CD4-positive, alpha-beta T cell treated with Interleukin-2 at 100 ng/mL for 4 hours (primary cell): ENCODE data around the gene LYSMD1.
"Not testable (repeated sequence)": the region's sequence is repeated elsewhere in the genome, so short reads cannot be mapped to it uniquely, and the experiment has no call there.

Source experiments
- DNase-seq: peaks from one replicate; pipeline ENCODE4 v3.0.0-alpha.2; 2020; ENCODE audit warnings: low spot score

The LYSMD1 gene, protein sequence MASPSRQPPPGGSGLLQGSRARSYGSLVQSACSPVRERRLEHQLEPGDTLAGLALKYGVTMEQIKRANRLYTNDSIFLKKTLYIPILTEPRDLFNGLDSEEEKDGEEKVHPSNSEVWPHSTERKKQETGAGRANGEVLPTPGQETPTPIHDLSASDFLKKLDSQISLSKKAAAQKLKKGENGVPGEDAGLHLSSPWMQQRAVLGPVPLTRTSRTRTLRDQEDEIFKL

DNA sequence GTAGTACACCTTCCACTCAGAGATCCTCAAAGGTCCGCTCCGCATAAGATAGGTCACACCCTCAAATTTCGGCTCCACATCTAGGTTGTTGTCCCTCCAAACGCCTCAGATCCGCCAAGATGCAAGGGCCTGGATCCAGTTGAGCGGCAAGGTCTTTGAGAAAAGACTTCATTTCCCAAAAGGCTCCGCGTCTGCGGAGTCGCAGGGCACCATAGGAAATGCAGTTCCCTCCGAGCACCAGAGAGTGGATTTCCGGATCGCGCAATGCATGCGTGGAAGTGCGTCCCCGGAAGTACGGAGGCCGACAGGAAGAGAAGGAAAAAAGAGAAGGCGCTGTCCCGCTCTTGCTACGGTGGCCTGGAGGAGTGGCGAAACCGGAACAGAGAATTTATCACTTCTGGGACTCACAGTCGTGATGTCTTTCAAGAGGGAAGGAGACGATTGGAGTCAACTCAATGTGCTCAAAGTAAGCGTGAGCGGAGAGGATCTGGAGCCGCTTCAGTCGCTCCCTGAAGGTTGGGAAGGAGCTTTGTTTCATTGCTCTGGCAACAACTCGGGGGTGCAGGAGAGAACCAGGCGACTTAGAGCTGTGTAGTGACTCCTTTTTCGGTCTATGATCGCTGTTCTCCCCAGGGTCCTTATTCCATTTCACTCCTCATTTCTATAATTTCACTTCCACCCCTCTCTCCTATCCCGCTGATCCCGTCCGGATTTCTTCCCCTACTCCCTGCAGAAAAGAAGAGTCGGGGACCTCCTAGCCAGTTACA lies at the start of gene LYSMD1, which contains the start of gene SCNM1:
TSS of gene LYSMD1 (minus strand) at position 165 of the 767 bp plus-strand sequence. CDS start 644 bp downstream, outside the sequence.
TSS of gene SCNM1 (plus strand) at position 407 of the 767 bp plus-strand sequence. CDS start at position 416, 9 bp downstream.
- peak; percentile 98 for DNase-seq

DNA sequence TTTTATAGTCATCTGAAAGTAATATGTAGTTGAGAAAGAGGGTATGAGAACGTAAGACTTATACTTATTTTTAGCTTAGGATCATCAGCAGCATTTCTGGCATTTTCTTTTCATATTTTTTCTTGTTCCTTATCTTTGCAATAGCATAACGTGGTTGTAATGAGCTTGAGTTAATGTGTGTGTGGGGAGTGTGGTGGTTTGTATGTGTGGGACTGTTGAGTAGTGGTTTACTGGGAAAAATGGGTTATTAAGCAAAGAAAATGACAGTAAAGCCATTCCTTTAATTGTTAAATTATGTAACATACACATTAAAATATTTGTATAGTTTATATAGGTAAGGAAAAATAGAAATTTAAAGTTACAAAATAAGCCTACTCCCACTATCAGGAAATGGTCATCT lies 47.9 kb upstream of the LYSMD1 start:
- no peak for DNase-seq

DNA sequence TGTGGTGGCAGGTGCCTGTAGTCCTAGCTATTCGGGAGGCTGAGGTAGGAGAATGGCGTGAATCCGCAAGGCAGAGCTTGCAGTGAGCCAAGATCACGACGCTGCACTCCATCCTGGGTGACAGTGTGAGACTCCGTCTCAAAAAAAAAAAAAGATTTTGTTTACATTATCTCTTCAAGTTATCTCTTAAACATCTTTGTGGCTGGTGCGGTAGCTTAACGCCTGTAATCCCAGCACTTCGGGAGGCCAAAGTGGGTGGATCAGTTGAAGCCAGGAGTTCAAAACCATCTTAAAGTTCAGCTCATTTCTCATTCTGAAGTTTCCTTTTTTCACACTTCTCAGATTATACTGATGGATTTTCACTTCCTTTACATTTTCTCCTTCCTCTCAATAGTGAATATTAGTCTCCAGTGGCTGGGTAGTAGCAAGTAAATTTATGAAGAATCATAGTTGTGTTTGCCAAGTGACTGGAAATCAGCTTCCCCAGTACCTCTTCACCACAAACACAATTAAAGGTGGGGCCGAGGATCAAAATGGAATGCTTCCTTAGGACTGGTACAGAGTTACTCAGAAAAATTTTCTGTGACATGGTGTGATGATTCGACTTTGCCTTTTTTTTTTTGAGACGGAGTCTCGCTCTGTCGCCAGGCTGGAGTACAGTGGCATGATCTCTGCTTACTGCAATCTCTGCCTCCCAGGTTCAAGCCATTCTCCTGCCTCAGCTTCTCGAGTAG lies 46.4 kb upstream of the LYSMD1 start:
- DNase-seq: no peak

DNA sequence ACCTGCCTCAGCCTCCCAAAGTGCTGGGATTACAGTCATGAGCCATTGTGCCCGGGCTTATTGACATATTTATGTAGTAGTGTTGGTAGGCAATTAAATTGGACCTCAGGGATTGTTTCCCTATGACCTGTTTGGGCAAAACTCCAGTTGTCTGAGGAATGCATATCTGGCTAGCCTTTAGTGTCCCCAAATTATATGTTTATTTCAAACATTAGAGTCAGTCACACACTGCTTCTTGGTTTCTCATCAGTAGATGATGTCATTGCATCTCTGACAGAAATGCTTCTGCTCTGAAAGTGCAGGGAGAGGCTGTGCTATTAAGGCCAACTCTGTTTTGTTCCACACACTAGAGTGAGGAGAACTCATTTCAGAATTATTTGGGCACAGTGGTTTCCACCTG lies 45.1 kb upstream of the LYSMD1 start:
- no peak for DNase-seq

DNA sequence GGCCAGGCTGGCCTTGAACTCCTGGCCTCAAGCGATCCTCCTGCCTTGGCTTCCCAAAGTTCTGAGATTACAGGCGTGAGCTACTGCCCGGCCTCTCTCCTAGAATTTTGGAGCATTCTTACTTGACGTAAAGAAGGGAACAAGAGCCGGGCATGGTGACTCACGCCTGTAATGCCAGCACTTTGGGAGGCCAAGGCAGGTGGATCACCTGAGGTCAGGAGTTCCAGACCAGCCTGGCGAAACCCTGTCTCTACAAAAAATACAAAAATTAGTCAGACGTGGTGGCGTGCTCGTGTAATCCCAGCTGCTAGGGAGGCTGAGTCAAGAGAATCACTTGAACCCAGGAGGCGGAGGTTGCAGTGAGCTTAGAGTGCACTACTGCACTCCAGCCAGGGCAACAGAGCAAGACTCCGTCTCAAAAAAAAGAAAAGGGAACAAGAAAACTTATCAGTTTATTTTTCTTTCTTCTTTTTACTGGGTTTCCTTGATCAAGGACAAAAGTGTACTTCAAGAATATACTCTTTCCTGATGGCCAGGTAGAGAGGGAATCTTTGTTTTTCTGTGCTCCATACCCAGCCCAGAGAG lies 39.8 kb upstream of the LYSMD1 start:
- DNase-seq: not testable (repeated sequence)

DNA sequence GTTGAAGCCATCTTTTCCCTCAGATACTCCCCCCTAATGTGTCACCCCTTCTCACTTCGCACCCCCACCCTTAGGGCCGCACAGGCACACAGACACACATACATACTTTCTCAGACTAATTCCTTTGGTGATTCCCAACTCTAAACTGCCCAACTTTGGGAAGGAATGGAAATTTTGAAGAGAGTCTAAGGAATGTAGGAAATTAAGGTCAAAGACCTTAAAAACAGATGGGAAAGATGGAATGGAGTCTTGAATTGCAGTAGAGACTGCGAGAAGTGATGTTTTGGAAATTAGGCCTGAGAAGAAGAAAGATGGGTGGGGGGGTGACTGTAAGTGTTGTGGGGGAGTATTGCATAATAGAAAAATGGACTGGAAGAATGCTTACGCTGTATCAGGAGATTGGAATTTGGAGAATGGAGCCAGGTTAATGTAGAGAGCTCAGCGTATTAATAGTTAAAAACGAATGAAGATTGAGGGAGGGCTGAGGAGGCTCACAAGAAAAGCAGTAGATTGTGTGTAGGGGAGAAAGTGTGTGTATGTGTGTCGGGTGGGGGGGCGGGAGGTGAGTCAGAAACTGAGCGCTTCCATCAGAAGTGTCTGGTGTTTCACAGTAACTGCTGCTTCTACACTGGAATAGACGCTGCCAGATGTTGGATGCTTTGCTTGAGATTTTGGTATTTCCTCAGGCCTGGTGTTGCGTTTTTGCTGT lies 34.3 kb upstream of the LYSMD1 start:
- DNase-seq: peak; percentile 56

DNA sequence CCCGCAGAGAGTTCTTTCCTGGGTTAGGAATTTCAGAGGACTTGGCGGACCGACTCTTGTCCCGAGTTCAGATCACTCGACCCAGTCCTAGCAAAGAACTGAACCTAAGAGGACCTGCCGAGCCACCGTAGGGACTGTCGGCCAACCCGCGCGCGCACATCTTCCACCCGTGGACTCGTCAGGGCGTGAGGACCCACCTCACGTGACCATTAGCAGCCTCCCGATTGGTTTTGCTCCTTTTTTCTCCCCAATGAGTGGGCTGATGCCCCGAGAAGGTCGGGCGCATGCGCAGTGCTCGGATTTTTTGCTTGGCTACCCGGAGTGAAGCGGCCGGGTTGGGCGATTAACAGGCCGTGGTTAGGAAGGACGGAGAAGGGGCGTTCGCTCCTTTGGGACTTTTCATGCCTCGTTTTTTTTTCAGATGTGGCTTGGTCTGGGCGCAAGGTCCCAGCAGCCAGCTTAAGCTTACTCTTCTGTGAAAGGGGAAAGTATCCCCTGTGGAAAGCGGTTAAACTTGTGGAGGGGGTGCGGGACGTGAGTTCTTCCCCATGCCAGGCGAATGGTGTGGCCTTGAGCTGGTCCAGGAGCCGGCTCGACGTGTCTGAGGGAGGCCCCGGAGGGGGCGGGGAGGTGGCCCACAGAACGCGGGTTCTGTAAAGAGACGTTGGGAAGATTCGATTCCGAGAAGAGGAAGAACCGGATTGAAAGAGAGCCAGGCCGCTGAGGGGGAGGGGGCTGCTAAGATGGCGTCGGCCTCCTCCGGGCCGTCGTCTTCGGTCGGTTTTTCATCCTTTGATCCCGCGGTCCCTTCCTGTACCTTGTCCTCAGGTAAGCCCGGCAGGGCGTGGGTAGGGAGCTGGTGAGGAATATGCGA lies 32.8 kb upstream of the LYSMD1 start, which contains the start of gene PIP5K1A:
TSS of gene PIP5K1A (plus strand) at position 299 of the 874 bp plus-strand sequence. CDS start at position 744, 445 bp downstream.
- DNase-seq: peak; percentile 99

DNA sequence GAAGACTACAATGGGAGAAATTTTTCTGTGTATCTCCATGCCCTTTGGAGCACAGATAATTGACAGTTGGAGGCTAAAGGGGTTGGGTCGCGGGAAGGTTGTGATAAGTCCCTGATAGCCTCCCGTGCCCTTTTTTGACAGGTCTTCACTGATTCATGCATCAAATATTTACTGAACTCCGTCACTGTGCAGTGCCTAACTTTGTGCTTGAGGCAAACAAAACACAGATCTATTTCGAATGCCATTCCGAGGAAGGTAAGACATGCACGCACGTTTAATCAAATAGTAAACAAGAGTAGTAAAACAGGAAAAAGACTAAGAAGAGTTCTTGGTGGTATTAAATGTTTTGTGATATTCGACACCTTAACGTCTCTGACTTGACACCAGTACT lies 32.2 kb upstream of the LYSMD1 start:
- no peak for DNase-seq

DNA sequence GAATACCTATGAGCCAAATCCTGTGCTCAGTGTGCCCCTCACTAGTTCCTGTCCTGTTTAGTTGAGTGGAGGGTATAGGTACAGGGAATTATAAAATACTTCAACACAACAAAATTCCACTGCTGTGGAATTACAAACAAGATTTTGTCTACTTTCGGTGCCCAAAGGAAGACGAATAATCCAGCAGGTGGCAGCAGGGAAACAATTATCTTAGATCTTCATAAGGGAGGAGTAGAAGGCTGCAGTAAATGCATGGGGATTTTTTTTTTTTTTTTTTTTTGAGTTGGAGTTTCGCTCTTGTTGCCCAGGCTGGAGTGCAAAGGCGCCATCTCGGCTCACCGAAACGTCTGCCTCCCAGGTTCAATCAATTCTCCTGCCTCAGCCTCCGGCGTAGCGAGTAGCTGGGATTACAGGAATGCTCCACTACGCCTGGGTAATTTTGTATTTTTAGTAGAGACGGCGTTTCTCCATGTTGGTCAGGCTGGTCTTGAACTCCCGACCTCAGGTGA lies 30.6 kb upstream of the LYSMD1 start:
- DNase-seq: peak; percentile 70

DNA sequence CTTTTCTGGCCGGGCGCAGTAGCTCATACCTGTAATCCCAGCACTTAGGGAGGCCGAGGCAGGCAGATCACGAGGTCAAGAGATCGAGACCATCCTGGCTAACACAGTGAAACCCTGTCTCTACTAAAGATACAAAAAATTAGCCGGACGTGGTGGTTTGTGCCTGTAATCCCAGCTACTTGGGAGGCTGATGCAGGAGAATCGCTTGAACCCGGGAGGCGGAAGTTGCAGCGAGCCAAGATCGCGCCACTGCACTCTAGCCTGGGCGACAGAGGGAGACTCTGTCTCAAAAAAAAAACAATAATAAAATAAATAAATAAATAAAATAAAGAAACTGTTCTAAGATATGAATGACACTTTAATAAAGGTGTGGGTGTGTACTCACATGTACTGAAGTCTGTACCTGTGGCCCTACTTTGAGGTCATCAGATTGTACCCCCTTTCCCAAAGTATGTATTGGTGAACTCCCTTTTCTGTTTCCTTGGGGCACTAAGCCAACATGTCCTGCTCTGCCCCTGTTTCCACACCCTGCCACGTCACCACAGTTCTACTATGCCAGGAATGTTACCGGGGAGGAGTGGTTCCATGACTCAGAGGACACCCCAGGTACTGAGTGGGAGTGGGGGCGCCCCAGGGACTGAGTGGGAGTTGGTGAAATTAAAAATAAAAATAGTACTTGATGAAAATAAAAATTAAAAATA lies 29.3 kb upstream of the LYSMD1 start:
- not testable (repeated sequence) for DNase-seq

DNA sequence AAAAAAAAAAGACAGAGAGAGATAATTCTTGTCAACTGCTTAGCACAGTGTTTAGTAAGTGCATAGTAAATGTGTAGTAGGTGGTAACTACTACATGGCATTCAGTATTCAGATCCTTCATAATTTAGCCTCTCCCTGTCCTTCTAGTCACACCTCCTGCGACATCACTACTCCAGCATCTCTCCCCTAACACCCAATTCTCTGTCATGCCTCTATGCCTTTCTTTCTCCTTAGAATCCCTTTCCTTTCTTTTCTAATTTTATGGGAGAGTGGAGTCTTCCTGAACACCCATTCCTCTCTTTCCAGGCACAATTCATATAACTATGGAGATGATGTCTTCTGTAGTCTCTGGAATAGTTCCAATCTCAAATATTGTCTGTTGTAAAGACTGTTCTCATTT lies 28.2 kb upstream of the LYSMD1 start:
- DNase-seq: no peak

DNA sequence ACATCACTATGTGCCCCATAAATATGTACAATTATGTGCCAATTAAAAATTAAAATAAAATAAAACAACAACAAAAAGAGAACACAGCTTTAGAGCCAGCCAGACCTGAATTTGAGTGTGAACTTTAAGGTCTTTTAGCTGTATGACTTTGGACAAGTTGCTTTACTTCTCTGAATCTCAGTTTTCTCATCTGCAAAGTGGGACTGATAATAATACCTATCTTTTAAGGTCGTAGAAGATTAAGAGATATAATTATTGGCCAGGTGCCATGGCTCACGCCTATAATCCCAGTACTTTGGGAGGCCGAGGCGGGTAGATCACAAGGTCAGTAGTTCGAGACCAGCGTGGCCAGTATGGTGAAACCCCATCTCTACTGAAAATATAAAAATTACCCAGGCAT lies 27.6 kb upstream of the LYSMD1 start:
- DNase-seq: no peak

DNA sequence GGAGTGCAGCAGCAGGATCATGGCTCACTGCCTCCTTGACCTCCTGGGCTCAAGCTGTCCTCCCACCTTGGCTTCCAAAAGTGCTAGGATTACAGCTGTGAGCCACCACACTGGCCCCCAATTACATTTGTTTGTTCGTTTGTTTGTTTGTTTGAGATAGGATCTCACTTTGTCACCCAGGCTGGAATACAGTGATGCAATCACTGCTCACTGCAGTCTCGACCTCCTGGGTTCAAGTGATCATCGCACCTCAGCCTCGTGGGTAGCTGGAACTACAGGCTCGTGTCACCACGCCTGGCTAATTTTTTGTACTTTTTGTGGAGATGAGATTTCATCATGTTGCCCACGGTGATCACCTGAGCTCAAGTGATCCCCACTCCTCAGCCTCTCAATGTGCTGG lies 26.3 kb upstream of the LYSMD1 start:
- no peak for DNase-seq

DNA sequence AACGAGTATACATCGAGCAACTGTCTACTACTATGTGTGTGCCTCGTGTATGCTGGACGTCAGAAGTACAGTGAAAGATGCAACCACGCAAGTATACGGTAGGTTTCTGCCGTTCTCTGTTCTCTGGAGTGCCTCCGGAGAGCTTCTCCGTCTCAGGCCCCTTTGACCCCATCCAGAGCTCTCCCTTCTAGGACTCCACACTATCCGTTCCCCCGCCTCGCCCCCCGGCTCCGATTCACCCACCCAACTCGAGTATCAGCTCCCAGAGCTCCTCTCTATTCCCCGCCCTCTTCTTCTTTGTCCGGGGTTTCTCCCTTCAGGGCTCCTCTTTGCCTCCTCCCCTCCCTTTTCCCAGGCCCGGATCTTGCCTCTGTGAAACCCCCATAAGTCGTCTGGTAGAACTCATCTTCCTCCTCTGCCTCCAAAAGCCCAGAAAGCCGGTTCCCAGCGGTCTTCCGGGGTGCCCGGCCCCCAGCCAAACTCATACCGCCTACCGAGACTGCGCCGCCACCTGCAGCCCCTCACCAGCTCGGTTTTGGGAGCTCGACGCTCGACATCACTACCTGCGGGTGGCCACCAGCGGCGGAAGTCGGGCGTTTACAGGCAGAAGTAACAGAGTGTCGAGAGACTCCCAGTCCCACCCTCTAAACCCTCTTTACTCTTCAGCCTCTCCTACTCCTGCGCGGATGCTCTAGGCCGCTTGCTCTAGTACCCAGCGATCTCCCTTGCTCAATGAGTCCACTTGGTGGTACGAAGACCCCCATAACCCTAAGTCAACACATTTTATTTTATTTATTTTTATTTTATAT lies 24.1 kb upstream of the LYSMD1 start, which contains the start of gene VPS72:
TSS of gene VPS72 (minus strand) at position 561 of the 809 bp plus-strand sequence. CDS start at position 485, 76 bp downstream.
- peak; percentile 85 for DNase-seq

DNA sequence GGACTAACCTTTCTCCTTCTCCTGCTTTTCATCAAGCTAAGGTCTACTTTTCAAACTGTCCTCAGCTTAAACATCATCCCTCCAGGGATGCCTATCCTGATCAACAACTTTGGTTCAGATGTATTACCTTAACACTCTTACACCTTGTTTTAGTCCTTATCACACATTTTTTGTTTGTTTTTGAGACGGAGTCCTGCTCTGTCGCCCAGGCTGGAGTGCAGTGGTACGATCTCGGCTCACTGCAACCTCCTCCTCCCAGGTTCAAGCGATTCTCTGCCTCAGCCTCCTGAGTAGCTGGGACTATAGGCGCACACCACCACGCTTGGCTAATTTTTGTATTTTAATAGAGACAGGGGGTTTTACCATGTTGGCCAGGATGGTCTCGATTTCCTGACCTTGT lies 23.0 kb upstream of the LYSMD1 start:
- not testable (repeated sequence) for DNase-seq

DNA sequence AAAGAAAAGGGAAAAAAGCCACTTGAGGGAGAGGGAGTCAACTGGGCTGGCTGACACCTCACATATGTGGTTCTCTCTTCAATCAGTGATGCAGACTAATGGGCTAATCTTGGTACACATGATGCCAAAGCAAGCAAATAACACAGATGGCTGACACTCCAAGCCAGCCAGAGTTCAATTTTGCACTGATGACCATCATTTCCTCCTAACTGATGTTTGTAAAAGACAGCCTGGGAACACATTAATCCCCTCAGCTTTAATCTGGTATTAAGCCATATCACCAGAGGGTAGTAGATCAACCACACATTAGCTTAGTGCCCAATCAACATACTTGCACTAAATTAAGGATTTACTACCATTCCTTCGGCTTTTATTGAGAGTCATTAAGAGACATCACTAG lies 21.5 kb upstream of the LYSMD1 start:
- DNase-seq: no peak

DNA sequence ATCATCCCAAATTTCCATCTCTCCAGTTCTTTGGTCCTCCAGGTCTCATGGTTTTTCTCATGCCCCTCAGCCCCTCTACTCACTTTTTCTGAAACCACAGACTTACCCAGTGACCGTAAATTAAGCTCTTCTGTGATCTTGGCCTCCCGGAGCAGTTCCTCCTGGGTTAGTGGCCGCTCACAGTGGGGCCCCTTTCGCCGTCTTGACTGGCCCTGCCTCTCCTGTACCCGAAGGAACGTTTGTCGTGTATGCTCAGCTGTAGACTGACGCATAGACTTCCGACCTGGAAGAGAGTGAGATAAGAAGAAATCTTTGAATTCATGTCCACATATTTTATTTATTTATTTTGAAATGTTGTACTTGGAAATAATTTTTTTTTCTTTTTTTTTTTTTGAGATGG lies 18.5 kb upstream of the LYSMD1 start:
- no peak for DNase-seq

DNA sequence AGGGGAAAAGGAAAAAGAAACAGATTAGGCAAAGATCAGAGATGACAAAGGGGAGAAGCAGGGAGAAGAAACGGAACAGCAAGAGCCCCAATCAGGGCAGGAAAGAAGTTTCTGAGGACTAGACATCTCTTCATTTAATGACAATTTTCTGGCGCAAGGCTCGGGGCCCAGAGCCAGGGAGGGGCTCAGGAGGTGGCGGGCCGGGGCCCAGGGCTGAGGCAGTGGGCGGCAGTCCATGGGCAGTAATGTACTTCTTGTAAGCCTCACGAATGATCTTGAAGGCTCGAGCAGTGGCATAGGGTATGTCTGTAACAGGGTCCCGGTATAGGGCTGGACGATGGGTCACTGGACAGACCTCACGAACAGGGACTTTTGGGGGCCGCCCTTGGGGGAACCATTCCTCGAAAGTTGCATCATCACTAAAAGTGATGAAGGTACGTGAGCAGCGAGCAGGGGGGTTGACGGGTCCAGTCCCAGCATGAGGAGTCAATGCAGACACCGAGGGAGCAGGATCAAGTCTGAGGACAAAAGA lies 10.9 kb upstream of the LYSMD1 start:
- no peak for DNase-seq

DNA sequence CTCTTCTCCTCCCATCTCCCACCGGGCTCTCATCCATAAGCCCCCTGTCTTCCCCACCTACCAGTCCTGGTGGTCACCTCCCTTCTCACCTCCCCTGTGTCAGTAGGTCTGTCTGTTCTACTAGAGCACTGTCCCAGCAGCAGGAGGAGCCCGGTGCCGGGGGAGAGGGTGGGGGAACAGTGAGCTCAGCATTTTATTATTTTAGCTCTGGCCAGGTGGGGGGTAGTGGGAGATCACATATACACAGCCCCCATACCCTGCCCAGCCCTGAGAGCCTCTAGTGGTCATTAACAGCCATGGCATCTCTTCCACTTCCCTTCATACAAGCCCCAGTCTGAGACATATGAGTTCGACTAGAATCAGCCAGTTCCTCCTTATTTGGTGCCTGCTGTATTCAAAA lies 10.2 kb upstream of the LYSMD1 start, which contains the start of gene TMOD4:
TSS of gene TMOD4 (minus strand) at position 119 of the 400 bp plus-strand sequence. CDS start 1,106 bp downstream, outside the sequence.
- no peak for DNase-seq
